Testis (tissue), 3 donors: Measurements from ENCODE around the gene UBALD1. TPM values are rescaled to one million over a fixed set of nuclear protein-coding genes. Genes with fewer than 3 reads are reported as not detected.

Experiments used
- DNase-seq: peaks from one replicate; pipeline ENCODE4 v3.0.0-alpha.2; 2019
- H3K27ac ChIP-seq, 2 donors: fragments of 200-600 bp; sonication (generic); one replicate each; pipeline ENCODE4 v1.5.1; 2019
- H3K27me3 ChIP-seq: fragments of 200-600 bp; sonication (generic); one replicate; pipeline ENCODE4 v1.5.1; 2019
- H3K36me3 ChIP-seq: fragments of 200-600 bp; sonication (generic); one replicate; pipeline ENCODE4 v1.5.1; 2017; ENCODE audit warnings: low read depth; ENCODE audit errors: missing control alignments
- H3K4me1 ChIP-seq: fragments of 200-600 bp; sonication (generic); one replicate; pipeline ENCODE4 v1.5.1; 2019
- H3K4me3 ChIP-seq, 2 donors: fragments of 200-600 bp; sonication (generic); one replicate each; pipeline ENCODE4 v1.5.1; 2017 to 2019
- H3K9me3 ChIP-seq: fragments of 200-600 bp; sonication (generic); one replicate; pipeline ENCODE4 v1.5.1; 2017
- CTCF ChIP-seq, 3 experiments: fragments of 450-650 bp in 2 of 3; fragments of 200-600 bp in 1 of 3; sonication (generic) in 1 of 3; IDR thresholded peaks; one replicate each; pipeline ENCODE4 v1.5.1; 2016 to 2019; ENCODE audit warnings: antibody characterized with exemption in 3 of 3, mild to moderate bottlenecking in 2 of 3, moderate library complexity in 1 of 3
- POLR2A ChIP-seq: fragments of 450-650 bp; IDR thresholded peaks from one replicate; pipeline ENCODE4 v1.6.1; 2017; ENCODE audit warnings: antibody characterized with exemption, mild to moderate bottlenecking, moderate library complexity
- WGBS, 2 donors: methylation state at CpG; one replicate each; pipeline ENCODE4 v1.1.5; 2018; 5-methylcytosine and 5-hydroxymethylcytosine counted together
- intact Hi-C: fragments of 100-400 bp; cut with DNase I; formaldehyde crosslinking; loops from one replicate; pipeline ENCODE4 v1.15.1; 2023; ENCODE audit warnings: low total_unique reads
- polyA plus RNA-seq: library from polyadenylated mRNA; stranded (reverse); fragments of 350-450 nt; fragmentation: Illumina TruSeq; extraction: RNeasy Lipid Tissue Mini Kit (QIAGEN cat#74804); gene quantifications from one replicate; pipeline ENCODE4 v1.2.3, GENCODE V29; 2014; ENCODE audit warnings: low read depth, low replicate concordance; ENCODE audit not compliant: insufficient read depth
- total RNA-seq, 2 donors: library from RNA; depleted of rRNA; stranded (reverse); fragments of >200 nt; gene quantifications; one replicate each; pipeline ENCODE4 v1.2.3, GENCODE V29; 2016

The UBALD1 gene
- total and polyA plus RNA-seq, 3 donors from 2014 or later: 15.9 to 33.3 (median 25.0) TPM

- intact Hi-C loops: no loop called here
These were observed 11.0 kb upstream of the UBALD1 start for GRCh38 chr16:4625560-4626159.

GRCh38 chr16:4624827-4625559 lies 10.3 kb upstream of the UBALD1 start:
- Histone ChIP-seq H3K27ac (peak overlapping the region; percentile 85 to 97), H3K36me3 (no peaks in the 10 kb centered on the region), H3K4me1 (peaks cover 14% of the 10 kb centered on the region), H3K9me3 (no peaks in the 10 kb centered on the region), H3K27me3 (no peaks in the 10 kb centered on the region), H3K4me3 (peak overlapping the region; percentile 72 to 99)
- intact Hi-C loops: no loop called here
- no peak for TF ChIP-seq CTCF (IDR thresholded peaks at IDR 0.05)
- TF ChIP-seq POLR2A: peak; percentile 82
- whole genome bisulfite sequencing, 2 donors: 0% methylated on average over 2 to 29 of the region's 80 CpGs
- peak; percentile 72 for DNase-seq

More at GRCh38 chr16:4625560-4626159, 11.0 kb upstream of the UBALD1 start:
- no peaks in the 10 kb centered on the region for H3K36me3 ChIP-seq
- TF ChIP-seq POLR2A: no peak
- TF ChIP-seq CTCF (IDR thresholded peaks at IDR 0.05): no peak
- WGBS, 2 donors: 5 to 8% methylated on average over 10 to 11 of the region's 11 CpGs
- H3K9me3 ChIP-seq: no peaks in the 10 kb centered on the region
- no peaks in the 10 kb centered on the region for H3K27me3 ChIP-seq
- DNase-seq: no peak
- H3K4me3 ChIP-seq: peak overlapping the region; percentile 72 to 99
- peaks cover 14% of the 10 kb centered on the region for H3K4me1 ChIP-seq
- H3K27ac ChIP-seq: peak overlapping the region; percentile 85 to 97

- Histone ChIP-seq H3K27me3 (no peaks in the 10 kb centered on the region), H3K4me1 (peaks cover 14% of the 10 kb centered on the region), H3K27ac (peak within 1 kb of the TSS; percentile 85 to 97), H3K4me3 (peak within 1 kb of the TSS; percentile 72 to 99), H3K36me3 (no peaks in the 10 kb centered on the region), H3K9me3 (no peaks in the 10 kb centered on the region)
- peak; percentile 96 for DNase-seq
- TF ChIP-seq CTCF (IDR thresholded peaks at IDR 0.05): peak; percentile 70 to 93 (median 81)
- no peak for TF ChIP-seq POLR2A
- WGBS, 2 donors: 7 to 10% methylated on average over 20 to 30 of the region's 42 CpGs
- intact Hi-C loops: no loop called here
These were observed 9.5 kb upstream of the UBALD1 start, which contains the start of gene MGRN1 for GRCh38 chr16:4624015-4624826. Gene MGRN1, plus strand, starts transcription at chr16:4624826. Its CDS starts 135 bp downstream, at chr16:4624961.

GRCh38 chr16:4623593-4623992 lies 8.9 kb upstream of the UBALD1 start:
- intact Hi-C loops: no loop called here
- Histone ChIP-seq H3K4me3 (no peak overlapping the region), H3K36me3 (no peaks in the 10 kb centered on the region), H3K27ac (no peak overlapping the region), H3K27me3 (no peaks in the 10 kb centered on the region), H3K9me3 (no peaks in the 10 kb centered on the region), H3K4me1 (peaks cover 14% of the 10 kb centered on the region)
- DNase-seq: no peak
- TF ChIP-seq POLR2A (no peak), CTCF (IDR thresholded peaks at IDR 0.05) (no peak)
- 65 to 71% methylated on average over 7 of the region's 7 CpGs for WGBS, 2 donors
